HG02610 (cell line): ENCODE data around the gene AQP7.
"Not testable (repeated sequence)": the region's sequence is repeated elsewhere in the genome, so short reads cannot be mapped to it uniquely, and the experiment has no call there.

ENCODE experiments used
- ATAC-seq: cut with Tn5 transposase; IDR thresholded peaks from one replicate; pipeline ENCODE4 v1.9.1; 2021; ENCODE audit warnings: mild to moderate bottlenecking, moderate library complexity; ENCODE audit not compliant: unreplicated experiment

The AQP7 gene

DNA sequence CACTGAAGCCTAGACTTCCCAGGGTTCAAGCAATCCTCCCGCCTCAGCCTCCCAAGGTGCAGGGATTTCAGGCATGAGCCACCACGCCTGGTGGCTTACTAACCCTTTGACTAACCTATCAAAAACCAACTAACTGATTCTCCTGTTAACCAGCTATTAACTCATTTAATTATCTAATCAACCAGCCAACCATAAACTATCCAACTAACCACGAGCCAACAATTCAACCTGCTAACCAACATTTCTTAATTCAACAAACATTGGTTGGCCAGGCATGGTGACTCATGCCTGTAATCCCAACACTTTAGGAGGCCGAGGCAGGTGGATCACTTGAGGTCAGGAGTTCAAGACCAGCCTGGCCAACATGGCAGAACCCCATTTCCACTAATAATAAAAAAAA lies 3.3 kb downstream of the AQP7 start:
- ATAC-seq, result not testable (repeated sequence)

- ATAC-seq, result not testable (repeated sequence)
Observed at GRCh38 chr9:33397801-33398200, 4.6 kb downstream of the AQP7 start.

- not testable (repeated sequence) for ATAC-seq
Observed at GRCh38 chr9:33395159-33395879, 7.0 kb downstream of the AQP7 start.

GRCh38 chr9:33393986-33394385 lies 8.4 kb downstream of the AQP7 start:
- ATAC-seq, result not testable (repeated sequence)

DNA sequence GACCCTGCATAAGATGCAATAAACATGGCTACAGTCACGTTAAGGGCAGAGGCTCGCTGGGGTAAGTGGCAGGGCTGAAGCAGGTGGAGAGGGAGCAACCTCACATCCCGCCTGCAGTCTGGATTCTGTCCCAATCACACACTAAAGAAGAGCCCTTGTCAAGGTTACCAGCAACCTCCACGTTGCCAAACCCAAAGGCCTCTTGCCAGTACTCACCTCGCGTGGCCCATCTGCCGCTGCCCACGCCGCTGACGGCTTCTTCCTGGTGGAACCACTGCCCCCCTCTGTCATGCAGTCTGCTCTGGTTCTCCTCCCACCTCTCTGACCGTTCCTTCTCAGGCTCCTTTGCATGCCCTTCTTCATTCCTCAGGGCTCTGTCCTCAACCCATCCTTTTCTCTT lies 8.8 kb downstream of the AQP7 start:
- no peak for ATAC-seq

DNA sequence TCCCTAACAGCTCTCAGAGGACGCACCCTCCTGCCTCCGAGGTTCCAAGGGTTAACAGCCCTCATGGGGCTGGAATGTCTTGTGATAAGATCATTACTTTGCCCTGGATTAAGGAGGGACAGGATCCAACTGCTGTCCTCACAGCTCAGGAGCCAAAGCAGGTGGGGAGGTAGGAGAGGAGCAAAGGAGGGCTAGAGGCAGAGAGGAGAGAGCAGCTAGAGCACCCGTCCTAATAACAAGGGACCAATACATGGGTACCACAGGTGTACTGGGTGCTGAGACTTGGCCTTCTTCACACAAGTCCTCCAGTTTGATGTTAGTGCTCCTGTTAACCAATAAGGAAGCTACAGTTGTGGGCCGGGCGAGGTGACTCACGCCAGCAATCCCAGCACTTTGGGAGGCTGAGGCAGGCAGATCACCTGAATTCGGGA lies 9.8 kb downstream of the AQP7 start:
- not testable (repeated sequence) for ATAC-seq

DNA sequence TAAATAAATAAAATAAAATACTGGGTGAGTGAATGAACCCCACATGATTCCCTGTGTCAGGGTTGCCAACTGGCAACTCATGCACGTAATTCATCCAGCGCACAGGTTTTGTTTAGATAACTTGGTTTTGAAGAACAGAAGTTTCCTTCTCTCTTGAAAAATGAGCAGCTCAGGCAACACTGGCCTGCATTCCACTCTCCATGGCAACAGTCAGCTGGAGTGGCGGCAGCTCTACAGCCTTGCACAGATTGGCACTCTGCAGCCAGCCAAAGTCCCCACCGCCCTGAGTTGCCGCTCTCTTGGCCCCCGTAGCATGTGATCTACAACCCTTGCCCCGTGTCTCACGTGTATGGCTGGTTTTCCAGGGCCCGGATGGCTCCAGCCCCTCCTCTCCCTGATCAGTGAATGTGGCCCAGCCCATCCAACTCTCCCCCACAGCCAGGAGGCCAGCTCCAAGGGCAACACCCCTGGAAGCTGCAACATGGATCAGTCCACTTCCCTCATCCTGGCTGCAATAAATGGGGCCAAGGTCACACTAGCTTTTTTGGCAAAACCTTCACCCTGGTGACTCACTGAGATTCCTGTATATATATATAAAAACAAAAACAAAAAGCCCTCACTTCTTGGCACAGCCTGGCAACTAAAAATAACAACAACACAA lies 11.1 kb downstream of the AQP7 start:
- ATAC-seq, result not testable (repeated sequence)

GRCh38 chr9:33388110-33388994 lies 14.0 kb downstream of the AQP7 start:
- no peak for ATAC-seq

GRCh38 chr9:33386998-33387397 lies 15.4 kb downstream of the AQP7 start:
- not testable (repeated sequence) for ATAC-seq

GRCh38 chr9:33386641-33386996 lies 15.7 kb downstream of the AQP7 start:
- not testable (repeated sequence) for ATAC-seq

DNA sequence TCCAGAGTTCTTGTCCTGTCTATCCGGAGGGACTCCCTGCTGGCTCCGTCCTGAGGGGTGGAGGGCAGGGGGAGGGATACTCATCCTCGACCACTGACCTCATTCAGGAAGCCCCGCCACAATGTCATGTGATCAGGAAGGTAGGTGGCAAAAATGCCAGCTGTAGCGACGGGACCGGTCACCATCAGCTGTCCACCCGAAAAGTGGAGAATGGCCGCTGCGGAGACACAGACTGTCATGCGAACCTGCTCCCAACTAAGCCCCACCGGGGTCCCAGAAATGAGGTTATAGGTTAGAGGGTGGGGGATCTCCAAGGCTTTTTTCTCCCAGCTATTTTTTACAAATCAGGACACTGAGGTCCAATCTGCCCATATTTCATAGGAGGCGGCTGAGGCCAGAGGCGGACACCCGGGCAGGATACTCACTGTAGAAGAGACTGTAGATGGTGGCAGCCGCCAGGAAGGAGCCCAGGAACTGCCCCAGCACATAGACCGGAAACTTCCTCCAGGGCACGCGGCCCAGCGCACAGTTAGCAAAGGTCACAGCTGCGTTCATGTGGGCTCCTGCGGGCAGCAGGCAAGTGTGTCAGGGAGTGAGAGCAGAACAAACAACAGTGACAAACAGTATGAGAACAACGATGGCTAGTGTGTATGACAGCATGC lies 16.3 kb downstream of the AQP7 start:
- not testable (repeated sequence) for ATAC-seq

GRCh38 chr9:33385536-33385935 lies 16.8 kb downstream of the AQP7 start:
- not testable (repeated sequence) for ATAC-seq

GRCh38 chr9:33383396-33383795 lies 19.0 kb downstream of the AQP7 start:
- not testable (repeated sequence) for ATAC-seq

- not testable (repeated sequence) for ATAC-seq
Observed at GRCh38 chr9:33382397-33382796, 20.0 kb downstream of the AQP7 start.

DNA sequence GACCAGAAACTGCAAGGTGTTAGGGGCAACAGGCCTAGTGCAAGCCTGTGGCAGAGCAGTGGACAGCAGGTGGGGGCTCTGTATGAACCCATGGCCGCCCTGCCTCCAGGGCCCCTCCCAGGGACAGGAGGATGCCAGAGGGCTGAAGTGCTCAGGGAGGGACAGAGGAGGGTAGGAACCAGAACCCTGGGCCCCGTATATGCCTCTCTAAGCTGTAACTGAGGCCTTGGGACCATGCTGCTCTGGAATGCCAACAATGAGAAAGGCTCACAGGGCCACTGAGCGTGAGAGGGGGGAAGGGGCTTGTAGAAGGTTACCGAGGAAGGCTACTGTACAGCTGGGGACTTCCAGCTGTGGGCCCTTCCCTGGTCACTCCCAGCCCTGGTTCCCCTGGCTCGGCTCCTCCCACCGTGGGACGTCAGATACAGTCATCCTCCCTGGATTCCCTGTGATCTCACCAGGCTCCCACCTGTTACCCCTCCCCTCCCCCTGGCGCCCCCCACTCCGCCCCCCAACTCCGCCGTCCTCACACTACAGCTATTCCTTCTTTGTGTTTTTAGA lies 21.1 kb downstream of the AQP7 start:
- ATAC-seq, result no peak

- ATAC-seq, result no peak
Observed at GRCh38 chr9:33380390-33381094, 21.8 kb downstream of the AQP7 start.

- no peak for ATAC-seq
Observed at GRCh38 chr9:33379666-33380389, 22.5 kb downstream of the AQP7 start.

DNA sequence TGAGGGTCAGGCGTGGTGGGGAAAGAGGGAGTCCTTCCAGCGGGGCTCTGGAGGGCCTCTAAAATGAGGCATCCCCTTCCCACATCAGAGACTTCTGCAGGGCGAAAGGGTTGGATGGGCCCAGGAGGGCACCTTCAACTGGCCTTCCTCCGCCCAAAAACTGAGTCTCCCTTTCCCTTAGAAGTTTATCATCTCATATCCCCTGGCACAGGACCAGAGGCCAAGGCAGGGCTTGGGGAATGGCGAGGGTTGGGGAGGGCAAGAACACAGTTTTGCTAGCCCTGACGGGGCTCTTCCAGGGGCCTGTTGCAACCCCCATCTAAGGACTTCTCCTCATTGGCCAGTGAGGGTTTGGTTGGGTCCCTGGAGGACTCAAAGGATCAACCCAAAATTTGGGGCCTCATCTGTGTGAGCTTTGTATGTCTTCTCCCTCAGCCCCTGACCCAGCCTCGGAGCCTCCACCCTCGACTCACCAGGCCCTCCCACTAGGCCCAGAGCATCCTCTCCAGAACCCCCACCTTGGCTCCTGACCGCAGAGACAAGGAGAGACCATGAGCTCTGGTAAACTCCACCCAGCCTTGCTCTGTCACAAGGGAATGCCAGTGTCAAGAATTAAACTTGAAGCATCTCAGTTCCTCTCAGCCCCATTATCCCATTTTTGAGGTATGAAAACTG lies 24.1 kb downstream of the AQP7 start:
- ATAC-seq, result no peak
